ENCODE data around the gene RUSF1.

RUSF1 gene

DNA sequence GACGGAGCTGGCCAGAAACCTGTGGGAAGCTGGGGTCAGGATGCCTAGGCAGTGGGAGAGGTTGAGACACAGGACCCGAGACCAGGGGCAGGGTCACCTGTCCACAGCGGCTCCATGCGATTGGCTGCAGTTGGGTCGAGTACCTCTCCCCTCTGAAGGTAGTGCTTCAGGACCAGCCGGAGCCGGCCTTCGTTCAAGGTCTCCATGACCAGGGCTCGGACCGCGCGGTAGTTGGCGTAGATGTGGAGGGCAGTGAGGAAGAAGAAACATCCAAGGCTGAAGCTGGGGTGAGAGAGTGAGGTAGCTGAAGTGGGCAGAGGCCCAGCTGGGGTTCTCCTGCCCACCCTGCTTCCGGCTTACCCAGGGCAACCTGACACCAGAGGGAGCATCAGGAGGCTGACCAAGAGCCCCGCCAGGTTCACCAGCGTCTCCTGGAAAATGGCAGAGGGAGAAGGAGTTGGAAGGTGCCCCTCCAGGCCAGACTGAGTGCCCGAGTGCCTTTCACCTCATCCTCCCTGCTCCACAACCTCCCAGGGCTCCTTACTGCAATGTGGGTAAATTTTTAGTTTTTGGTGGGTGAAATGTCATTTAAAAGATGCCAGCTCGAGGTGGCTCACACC is 14.6 kb downstream of the RUSF1 start:
- H3K27ac ChIP-seq (ENCODE audit: low read length), result no peak overlapping the region
- no peaks in the 10 kb centered on the region for H3K4me1 ChIP-seq (ENCODE audit: control insufficient read depth, low read depth, low read length)
- peaks cover 15% of the 10 kb centered on the region for H3K27me3 ChIP-seq (ENCODE audit: control insufficient read depth, insufficient read depth, low read length)
- peaks cover 19% of the 10 kb centered on the region for H3K36me3 ChIP-seq (ENCODE audit: control insufficient read depth, low read depth, low read length)
- no peak overlapping the region for H3K9ac ChIP-seq (ENCODE audit: low read length)
- H3K4me3 ChIP-seq (ENCODE audit: low read length), result no peak overlapping the region
- H3K9me3 ChIP-seq (ENCODE audit: control insufficient read depth, low read depth, low read length), result no peaks in the 10 kb centered on the region

DNA sequence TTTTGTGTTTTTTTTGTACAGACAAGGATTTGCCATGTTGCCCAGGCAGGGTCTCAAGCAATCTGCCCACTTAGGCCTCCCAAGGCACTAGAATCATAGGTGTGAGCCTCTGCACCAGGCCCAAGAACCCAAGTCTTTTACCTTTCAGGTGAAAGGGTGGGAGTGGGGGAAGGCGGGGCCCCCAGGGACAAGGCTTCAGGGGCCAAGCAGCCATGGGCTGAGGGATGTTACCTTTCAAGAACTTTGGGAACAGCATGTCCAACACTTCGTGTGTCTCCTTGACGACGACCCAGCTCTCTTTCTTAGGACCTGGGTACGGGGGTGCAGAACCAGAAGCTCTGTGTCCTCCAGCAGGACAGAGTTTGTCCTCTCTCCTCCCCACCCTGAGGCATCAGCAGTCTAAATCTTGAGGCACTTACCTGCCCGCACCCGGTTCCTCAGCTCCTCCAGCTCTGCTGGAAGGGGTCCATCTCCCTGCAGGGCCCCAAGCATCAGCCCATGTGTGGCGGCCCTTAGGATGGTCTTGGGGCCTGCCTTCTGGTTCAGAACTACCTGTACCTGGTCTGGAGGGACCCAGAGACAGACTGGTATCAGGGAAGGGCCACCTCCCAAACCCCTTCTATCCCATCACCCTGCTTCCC is 16.3 kb downstream of the RUSF1 start:
- Histone ChIP-seq H3K4me3 (ENCODE audit: low read length) (no peak overlapping the region), H3K36me3 (ENCODE audit: control insufficient read depth, low read depth, low read length) (peaks cover 19% of the 10 kb centered on the region)

DNA sequence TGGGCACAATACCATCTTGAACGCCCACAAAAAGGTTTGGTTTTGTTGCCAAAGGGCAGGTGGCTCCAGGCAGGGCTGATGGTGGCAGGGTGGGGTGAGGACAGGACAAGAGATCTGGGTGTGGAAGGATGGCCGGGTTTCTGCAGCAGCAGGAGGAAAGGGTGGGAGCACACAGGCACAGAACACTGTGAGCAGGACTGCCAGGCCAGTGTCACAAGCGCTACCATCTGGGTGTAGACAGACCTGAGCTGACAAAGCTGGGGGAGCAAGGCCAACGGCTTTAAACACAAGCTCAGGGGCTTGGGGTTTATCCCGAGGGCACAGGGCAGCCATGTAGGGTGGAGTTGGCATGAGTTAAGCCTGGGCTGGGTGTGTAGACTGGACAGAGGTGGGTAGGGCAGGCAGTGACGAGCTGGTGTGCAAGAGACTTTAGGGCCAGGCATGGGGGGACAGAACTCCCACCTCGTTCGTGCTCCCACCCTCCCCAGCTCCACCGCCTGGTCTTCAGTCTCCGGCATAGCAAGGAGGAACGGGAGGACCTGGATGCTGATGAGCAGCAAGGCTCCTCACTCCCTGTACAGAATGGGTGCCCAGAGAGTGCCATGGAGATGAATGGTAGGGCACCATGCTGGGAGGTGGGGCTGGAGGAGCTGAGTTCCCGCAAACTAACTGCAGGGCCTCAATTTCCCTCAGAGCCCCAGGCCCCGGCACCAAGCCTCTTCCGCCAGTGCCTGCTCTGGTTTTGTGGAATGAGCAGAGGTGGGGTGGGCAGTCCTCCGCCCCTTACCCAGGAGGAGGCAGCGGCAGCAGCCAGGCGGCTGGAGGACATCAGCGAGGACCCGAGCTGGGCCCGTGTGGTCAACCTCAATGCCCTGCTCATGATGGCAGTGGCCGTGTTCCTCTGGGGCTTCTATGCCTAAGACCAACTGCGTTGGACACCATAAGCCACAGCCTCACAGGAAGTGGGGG is 18.3 kb downstream of the RUSF1 start:
- H3K27ac ChIP-seq (ENCODE audit: low read length), result no peak overlapping the region
- no peak overlapping the region for H3K4me3 ChIP-seq (ENCODE audit: low read length)
- no peak overlapping the region for H3K9ac ChIP-seq (ENCODE audit: low read length)
- peaks cover 52% of the 10 kb centered on the region for H3K27me3 ChIP-seq (ENCODE audit: control insufficient read depth, insufficient read depth, low read length)
- H3K36me3 ChIP-seq (ENCODE audit: control insufficient read depth, low read depth, low read length), result peaks cover 19% of the 10 kb centered on the region
- peaks cover under 1% of the 10 kb centered on the region for H3K4me1 ChIP-seq (ENCODE audit: control insufficient read depth, low read depth, low read length)
- no peaks in the 10 kb centered on the region for H3K9me3 ChIP-seq (ENCODE audit: control insufficient read depth, low read depth, low read length)

More for the DNA sequence above, 16.3 kb downstream of the RUSF1 start:
- H3K27ac ChIP-seq (ENCODE audit: low read length), result no peak overlapping the region
- H3K9ac ChIP-seq (ENCODE audit: low read length), result no peak overlapping the region
- H3K27me3 ChIP-seq (ENCODE audit: control insufficient read depth, insufficient read depth, low read length), result peaks cover 32% of the 10 kb centered on the region
- H3K4me1 ChIP-seq (ENCODE audit: control insufficient read depth, low read depth, low read length), result no peaks in the 10 kb centered on the region
- no peaks in the 10 kb centered on the region for H3K9me3 ChIP-seq (ENCODE audit: control insufficient read depth, low read depth, low read length)

DNA sequence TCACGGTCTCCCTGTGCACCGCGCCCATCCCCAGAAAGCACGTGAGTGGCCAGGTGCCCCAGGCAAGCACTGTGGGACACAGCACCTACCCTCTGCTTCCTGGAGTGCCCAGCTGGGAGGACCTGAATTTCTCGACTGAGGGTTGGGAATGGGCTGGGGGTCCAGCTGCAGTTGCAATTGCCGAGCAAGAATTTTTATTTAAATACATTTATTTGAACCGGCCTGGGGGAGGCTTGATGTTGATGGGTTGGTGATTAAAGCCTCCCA is 19.0 kb downstream of the RUSF1 start:
- Histone ChIP-seq H3K27me3 (ENCODE audit: control insufficient read depth, insufficient read depth, low read length) (peaks cover 56% of the 10 kb centered on the region), H3K9me3 (ENCODE audit: control insufficient read depth, low read depth, low read length) (no peaks in the 10 kb centered on the region), H3K9ac (ENCODE audit: low read length) (no peak overlapping the region), H3K36me3 (ENCODE audit: control insufficient read depth, low read depth, low read length) (peaks cover 19% of the 10 kb centered on the region), H3K4me1 (ENCODE audit: control insufficient read depth, low read depth, low read length) (peaks cover 7% of the 10 kb centered on the region), H3K4me3 (ENCODE audit: low read length) (no peak overlapping the region), H3K27ac (ENCODE audit: low read length) (no peak overlapping the region)

DNA sequence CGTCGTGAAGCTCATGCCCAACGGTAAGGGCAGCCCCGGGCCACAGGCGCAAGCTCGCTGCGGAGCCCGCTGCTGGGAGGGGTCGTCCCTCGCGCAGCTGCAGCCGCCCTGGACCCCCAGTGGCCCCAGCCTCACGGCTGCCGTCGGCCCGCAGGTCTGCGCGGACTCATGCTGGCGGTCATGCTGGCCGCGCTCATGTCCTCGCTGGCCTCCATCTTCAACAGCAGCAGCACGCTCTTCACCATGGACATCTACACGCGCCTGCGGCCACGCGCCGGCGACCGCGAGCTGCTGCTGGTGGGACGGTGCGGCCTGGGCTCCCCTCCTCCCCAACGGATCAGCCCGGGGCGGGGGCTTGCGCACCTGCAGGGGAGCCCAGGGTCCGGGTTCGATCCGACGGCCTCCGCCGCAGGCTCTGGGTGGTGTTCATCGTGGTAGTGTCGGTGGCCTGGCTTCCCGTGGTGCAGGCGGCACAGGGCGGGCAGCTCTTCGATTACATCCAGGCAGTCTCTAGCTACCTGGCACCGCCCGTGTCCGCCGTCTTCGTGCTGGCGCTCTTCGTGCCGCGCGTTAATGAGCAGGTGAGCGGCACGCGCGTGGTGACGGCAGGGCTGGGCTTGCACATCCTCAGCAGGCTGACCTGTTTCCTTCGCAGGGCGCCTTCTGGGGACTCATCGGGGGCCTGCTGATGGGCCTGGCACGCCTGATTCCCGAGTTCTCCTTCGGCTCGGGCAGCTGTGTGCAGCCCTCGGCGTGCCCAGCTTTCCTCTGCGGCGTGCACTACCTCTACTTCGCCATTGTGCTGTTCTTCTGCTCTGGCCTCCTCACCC is 19.5 kb downstream of the RUSF1 start:
- Histone ChIP-seq H3K36me3 (ENCODE audit: control insufficient read depth, low read depth, low read length) (peaks cover 17% of the 10 kb centered on the region), H3K9me3 (ENCODE audit: control insufficient read depth, low read depth, low read length) (no peaks in the 10 kb centered on the region), H3K27me3 (ENCODE audit: control insufficient read depth, insufficient read depth, low read length) (peaks cover 56% of the 10 kb centered on the region), H3K27ac (ENCODE audit: low read length) (no peak overlapping the region), H3K9ac (ENCODE audit: low read length) (no peak overlapping the region), H3K4me1 (ENCODE audit: control insufficient read depth, low read depth, low read length) (peaks cover 7% of the 10 kb centered on the region), H3K4me3 (ENCODE audit: low read length) (peak overlapping the region; percentile 73)

DNA sequence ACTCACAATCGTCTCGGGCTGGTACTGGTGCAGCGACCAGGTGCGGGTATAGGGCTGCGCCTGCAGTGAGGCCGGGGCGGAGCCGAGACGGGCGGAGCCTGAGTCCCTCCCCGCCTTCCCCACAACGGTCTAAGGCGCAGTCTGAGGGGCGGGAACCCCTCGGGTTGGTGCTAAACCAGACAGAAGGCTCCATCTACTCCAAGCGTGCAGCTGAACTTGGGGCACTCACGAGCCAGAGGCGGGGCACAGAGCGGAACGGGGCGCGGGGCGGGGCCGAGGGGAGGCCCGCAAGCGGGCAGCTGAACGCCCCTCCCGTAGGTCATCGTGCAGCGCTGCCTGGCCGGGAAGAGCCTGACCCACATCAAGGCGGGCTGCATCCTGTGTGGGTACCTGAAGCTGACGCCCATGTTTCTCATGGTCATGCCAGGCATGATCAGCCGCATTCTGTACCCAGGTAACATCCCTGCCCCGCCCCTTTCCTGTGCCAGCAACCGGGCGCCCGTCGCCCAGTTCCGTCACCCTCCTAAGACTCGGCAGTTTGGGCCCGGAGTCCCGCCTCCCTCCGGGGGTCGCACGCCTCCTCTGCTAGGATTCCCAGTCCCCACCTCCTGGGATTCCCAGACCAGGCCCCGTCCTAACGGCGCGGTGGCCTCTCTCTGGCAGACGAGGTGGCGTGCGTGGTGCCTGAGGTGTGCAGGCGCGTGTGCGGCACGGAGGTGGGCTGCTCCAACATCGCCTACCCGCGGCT is 20.3 kb downstream of the RUSF1 start:
- no peak overlapping the region for H3K27ac ChIP-seq (ENCODE audit: low read length)
- peaks cover 7% of the 10 kb centered on the region for H3K4me1 ChIP-seq (ENCODE audit: control insufficient read depth, low read depth, low read length)
- H3K27me3 ChIP-seq (ENCODE audit: control insufficient read depth, insufficient read depth, low read length), result peaks cover 56% of the 10 kb centered on the region
- no peaks in the 10 kb centered on the region for H3K9me3 ChIP-seq (ENCODE audit: control insufficient read depth, low read depth, low read length)
- H3K9ac ChIP-seq (ENCODE audit: low read length), result no peak overlapping the region
- peaks cover 11% of the 10 kb centered on the region for H3K36me3 ChIP-seq (ENCODE audit: control insufficient read depth, low read depth, low read length)
- H3K4me3 ChIP-seq (ENCODE audit: low read length), result peak overlapping the region; percentile 73

DNA sequence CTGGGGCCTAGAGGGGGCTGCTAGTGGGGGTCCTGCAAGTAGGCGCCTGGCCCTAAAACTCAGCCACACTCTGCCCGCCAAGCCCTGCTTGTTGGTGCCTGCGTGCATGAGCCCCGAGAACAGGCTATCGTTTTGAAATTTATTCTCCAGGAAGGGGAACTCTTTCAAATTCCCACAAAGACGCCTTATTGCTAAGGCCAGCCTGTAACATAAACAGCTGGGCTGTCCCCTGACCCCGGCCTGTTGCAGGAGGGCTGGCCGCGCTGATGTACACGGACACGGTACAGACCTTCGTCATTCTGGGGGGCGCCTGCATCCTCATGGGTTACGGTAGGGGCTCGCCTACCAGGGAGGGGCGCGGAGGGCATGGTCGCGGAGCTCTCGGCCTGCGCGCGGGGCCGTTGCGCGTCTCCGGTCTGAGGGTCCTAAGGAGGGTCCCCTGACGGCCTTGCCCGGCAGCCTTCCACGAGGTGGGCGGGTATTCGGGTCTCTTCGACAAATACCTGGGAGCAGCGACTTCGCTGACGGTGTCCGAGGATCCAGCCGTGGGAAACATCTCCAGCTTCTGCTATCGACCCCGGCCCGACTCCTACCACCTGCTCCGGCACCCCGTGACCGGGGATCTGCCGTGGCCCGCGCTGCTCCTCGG is 21.0 kb downstream of the RUSF1 start:
- no peak overlapping the region for H3K27ac ChIP-seq (ENCODE audit: low read length)
- H3K36me3 ChIP-seq (ENCODE audit: control insufficient read depth, low read depth, low read length), result peaks cover 6% of the 10 kb centered on the region
- no peaks in the 10 kb centered on the region for H3K9me3 ChIP-seq (ENCODE audit: control insufficient read depth, low read depth, low read length)
- peaks cover 7% of the 10 kb centered on the region for H3K4me1 ChIP-seq (ENCODE audit: control insufficient read depth, low read depth, low read length)
- peaks cover 56% of the 10 kb centered on the region for H3K27me3 ChIP-seq (ENCODE audit: control insufficient read depth, insufficient read depth, low read length)
- no peak overlapping the region for H3K9ac ChIP-seq (ENCODE audit: low read length)
- H3K4me3 ChIP-seq (ENCODE audit: low read length), result peak overlapping the region; percentile 73

DNA sequence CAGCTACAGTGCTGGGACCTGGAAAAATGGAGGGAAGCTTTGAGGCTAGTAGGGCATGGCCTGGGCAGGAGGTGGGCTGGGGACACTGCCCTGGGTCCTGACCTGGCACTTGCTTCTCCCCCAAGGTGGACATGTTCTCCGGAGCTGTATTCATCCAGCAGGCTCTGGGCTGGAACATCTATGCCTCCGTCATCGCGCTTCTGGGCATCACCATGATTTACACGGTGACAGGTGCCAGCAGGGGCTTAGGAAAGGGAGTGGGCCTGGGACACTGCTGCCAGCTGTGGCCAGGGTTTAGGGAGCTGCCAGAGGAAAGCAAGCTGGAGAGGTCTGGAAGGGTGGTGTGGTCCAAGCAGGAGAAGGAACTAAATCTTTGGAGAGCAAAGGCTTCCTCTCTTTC is 22.1 kb downstream of the RUSF1 start:
- H3K4me1 ChIP-seq (ENCODE audit: control insufficient read depth, low read depth, low read length), result peaks cover 7% of the 10 kb centered on the region
- no peaks in the 10 kb centered on the region for H3K9me3 ChIP-seq (ENCODE audit: control insufficient read depth, low read depth, low read length)
- H3K4me3 ChIP-seq (ENCODE audit: low read length), result no peak overlapping the region
- peaks cover 3% of the 10 kb centered on the region for H3K36me3 ChIP-seq (ENCODE audit: control insufficient read depth, low read depth, low read length)
- no peak overlapping the region for H3K9ac ChIP-seq (ENCODE audit: low read length)
- H3K27ac ChIP-seq (ENCODE audit: low read length), result no peak overlapping the region
- peaks cover 56% of the 10 kb centered on the region for H3K27me3 ChIP-seq (ENCODE audit: control insufficient read depth, insufficient read depth, low read length)

DNA sequence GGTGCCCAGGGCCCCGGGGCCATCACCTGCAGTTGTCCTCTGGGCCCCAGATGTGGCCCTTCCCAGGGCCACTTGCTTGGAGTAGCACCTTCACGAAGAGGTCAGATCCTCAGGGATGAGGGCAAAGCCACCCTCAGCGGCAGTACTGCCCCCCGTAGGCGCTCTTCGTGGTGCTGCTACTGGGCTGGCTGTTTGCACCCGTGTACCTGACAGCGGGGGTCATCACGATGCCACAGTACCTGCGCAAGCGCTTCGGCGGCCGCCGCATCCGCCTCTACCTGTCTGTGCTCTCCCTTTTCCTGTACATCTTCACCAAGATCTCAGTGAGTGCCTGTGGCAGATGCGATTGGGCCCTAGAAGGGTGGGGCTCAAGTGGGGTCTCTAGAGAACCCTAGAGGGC is 22.6 kb downstream of the RUSF1 start:
- Histone ChIP-seq H3K4me1 (ENCODE audit: control insufficient read depth, low read depth, low read length) (peaks cover 7% of the 10 kb centered on the region), H3K9me3 (ENCODE audit: control insufficient read depth, low read depth, low read length) (no peaks in the 10 kb centered on the region), H3K27me3 (ENCODE audit: control insufficient read depth, insufficient read depth, low read length) (peaks cover 56% of the 10 kb centered on the region)

DNA sequence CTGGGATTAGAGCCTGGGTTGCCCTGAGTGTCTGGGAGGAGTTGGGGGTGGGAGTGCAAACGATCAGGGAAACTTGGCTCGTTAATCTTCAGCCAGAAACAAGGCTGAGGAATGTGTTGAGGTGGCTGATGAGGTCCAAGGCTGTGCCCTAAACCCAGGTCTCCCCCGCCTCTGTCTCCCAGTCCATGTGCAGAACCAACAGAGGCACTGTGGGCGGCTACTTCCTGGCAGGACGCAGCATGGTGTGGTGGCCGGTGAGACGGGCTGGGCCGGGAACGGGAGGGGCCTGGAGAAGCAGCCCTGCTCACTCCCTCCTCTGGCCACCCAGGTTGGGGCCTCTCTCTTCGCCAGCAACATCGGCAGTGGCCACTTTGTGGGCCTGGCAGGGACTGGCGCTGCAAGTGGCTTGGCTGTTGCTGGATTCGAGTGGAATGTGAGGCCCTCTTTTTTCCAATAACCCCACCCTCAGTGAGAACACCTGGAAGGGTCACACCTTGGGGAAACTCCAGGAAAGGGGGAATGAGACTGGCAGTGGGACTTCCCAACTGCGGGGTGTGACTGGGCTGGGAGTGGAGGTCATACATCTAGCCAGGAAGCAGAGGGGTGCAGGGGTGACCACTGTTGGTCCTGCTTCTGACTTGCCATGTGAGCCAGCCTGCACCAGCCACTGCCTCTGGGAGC is 23.6 kb downstream of the RUSF1 start:
- no peak overlapping the region for H3K9ac ChIP-seq (ENCODE audit: low read length)
- no peaks in the 10 kb centered on the region for H3K36me3 ChIP-seq (ENCODE audit: control insufficient read depth, low read depth, low read length)
- H3K27me3 ChIP-seq (ENCODE audit: control insufficient read depth, insufficient read depth, low read length), result peaks cover 51% of the 10 kb centered on the region
- H3K9me3 ChIP-seq (ENCODE audit: control insufficient read depth, low read depth, low read length), result no peaks in the 10 kb centered on the region
- no peak overlapping the region for H3K27ac ChIP-seq (ENCODE audit: low read length)
- peaks cover 7% of the 10 kb centered on the region for H3K4me1 ChIP-seq (ENCODE audit: control insufficient read depth, low read depth, low read length)
- H3K4me3 ChIP-seq (ENCODE audit: low read length), result no peak overlapping the region

More for the DNA sequence above, 22.6 kb downstream of the RUSF1 start:
- no peak overlapping the region for H3K27ac ChIP-seq (ENCODE audit: low read length)
- peaks cover under 1% of the 10 kb centered on the region for H3K36me3 ChIP-seq (ENCODE audit: control insufficient read depth, low read depth, low read length)
- no peak overlapping the region for H3K4me3 ChIP-seq (ENCODE audit: low read length)
- H3K9ac ChIP-seq (ENCODE audit: low read length), result no peak overlapping the region
